KMS-11 (cell line): ENCODE results near the gene AGAP2.

ENCODE experiments used
- H2AFZ ChIP-seq: fragments of 200-600 bp; sonication (generic); 2 replicates; pipeline ENCODE4 v1.6.1; 2016; ENCODE audit warnings: antibody characterized with exemption, mixed run types, low read depth
- H3K27ac ChIP-seq: fragments of 200-600 bp; sonication (generic); 2 replicates; pipeline ENCODE4 v1.6.1; 2016; ENCODE audit warnings: mild to moderate bottlenecking, mixed run types
- H3K27me3 ChIP-seq: fragments of 200-600 bp; sonication (generic); 2 replicates; pipeline ENCODE4 v1.6.1; 2017; ENCODE audit warnings: mild to moderate bottlenecking, low read depth, mixed run types, moderate library complexity; ENCODE audit not compliant: insufficient read depth
- H3K36me3 ChIP-seq: fragments of 200-600 bp; sonication (generic); 2 replicates; pipeline ENCODE4 v1.6.1; 2017; ENCODE audit warnings: mild to moderate bottlenecking, mixed run types; ENCODE audit not compliant: insufficient read depth
- H3K4me1 ChIP-seq: fragments of 200-600 bp; sonication (generic); 2 replicates; pipeline ENCODE4 v1.6.1; 2016; ENCODE audit warnings: mild to moderate bottlenecking, low read depth, mixed run types; ENCODE audit not compliant: poor library complexity, severe bottlenecking
- H3K4me2 ChIP-seq: fragments of 200-600 bp; sonication (generic); 2 replicates; pipeline ENCODE4 v1.7.0; 2016; ENCODE audit warnings: mild to moderate bottlenecking, mixed run types
- H3K4me3 ChIP-seq: fragments of 200-600 bp; sonication (generic); IDR thresholded peaks from 2 replicates; pipeline ENCODE4 v1.6.1; 2017; ENCODE audit warnings: low read depth, low read length, mixed read lengths; ENCODE audit not compliant: insufficient read depth
- H3K79me2 ChIP-seq: fragments of 200-600 bp; sonication (generic); 2 replicates; pipeline ENCODE4 v1.6.1; 2016; ENCODE audit warnings: low read depth, mixed run types; ENCODE audit not compliant: insufficient read depth
- H3K9ac ChIP-seq: fragments of 200-600 bp; sonication (generic); 2 replicates; pipeline ENCODE4 v1.6.1; 2016; ENCODE audit warnings: mild to moderate bottlenecking, mixed run types
- H4K20me1 ChIP-seq: fragments of 200-600 bp; sonication (generic); 2 replicates; pipeline ENCODE4 v1.6.1; 2016; ENCODE audit warnings: mild to moderate bottlenecking, mixed run types; ENCODE audit not compliant: insufficient read depth
- CTCF ChIP-seq: fragments of 200-600 bp; sonication (generic); conservative IDR thresholded peaks from 2 replicates; pipeline ENCODE4 v1.6.1; 2017; ENCODE audit warnings: low read depth, mild to moderate bottlenecking, antibody characterized with exemption, low read length, moderate library complexity, mixed read lengths

AGAP2 gene

GRCh38 chr12:57732270-57732669 lies 6.3 kb downstream of the AGAP2 start:
- H4K20me1 ChIP-seq: no peaks in the 10 kb centered on the region
- no peak overlapping the region for H3K9ac ChIP-seq
- no peaks in the 10 kb centered on the region for H3K4me1 ChIP-seq
- H3K27me3 ChIP-seq: peaks cover 26% of the 10 kb centered on the region; the same call in 1 of the 2 replicates
- H3K79me2 ChIP-seq: no peaks in the 10 kb centered on the region
- no peak for TF ChIP-seq CTCF
- no peak overlapping the region for H3K4me2 ChIP-seq
- H3K4me3 ChIP-seq: no peak overlapping the region
- H2AFZ ChIP-seq: no peak overlapping the region
- no peak overlapping the region for H3K27ac ChIP-seq
- H3K36me3 ChIP-seq: no peaks in the 10 kb centered on the region

- H3K4me1 ChIP-seq: no peaks in the 10 kb centered on the region
- no peaks in the 10 kb centered on the region for H4K20me1 ChIP-seq
- no peak overlapping the region for H3K27ac ChIP-seq
- H3K79me2 ChIP-seq: no peaks in the 10 kb centered on the region
- no peaks in the 10 kb centered on the region for H3K36me3 ChIP-seq
- H3K4me3 ChIP-seq: no peak overlapping the region
- peaks cover 26% of the 10 kb centered on the region; the same call in 1 of the 2 replicates for H3K27me3 ChIP-seq
- no peak overlapping the region for H3K4me2 ChIP-seq
- TF ChIP-seq CTCF: no peak
- H2AFZ ChIP-seq: no peak overlapping the region
- no peak overlapping the region for H3K9ac ChIP-seq
These were observed 7.0 kb downstream of the AGAP2 start for GRCh38 chr12:57731411-57732080.

GRCh38 chr12:57730336-57731067 lies 8.0 kb downstream of the AGAP2 start:
- Histone ChIP-seq H3K36me3 (no peaks in the 10 kb centered on the region), H3K27me3 (peaks cover 21% of the 10 kb centered on the region; the same call in 1 of the 2 replicates), H3K4me1 (no peaks in the 10 kb centered on the region)

GRCh38 chr12:57729321-57729844 lies 9.2 kb downstream of the AGAP2 start:
- H3K27ac ChIP-seq: no peak overlapping the region
- H3K4me1 ChIP-seq: no peaks in the 10 kb centered on the region
- H3K79me2 ChIP-seq: no peaks in the 10 kb centered on the region
- H2AFZ ChIP-seq: no peak overlapping the region
- peaks cover 19% of the 10 kb centered on the region; the same call in 1 of the 2 replicates for H3K27me3 ChIP-seq
- no peaks in the 10 kb centered on the region for H3K36me3 ChIP-seq
- H3K4me2 ChIP-seq: no peak overlapping the region
- no peak for TF ChIP-seq CTCF
- no peak overlapping the region for H3K4me3 ChIP-seq
- no peak overlapping the region for H3K9ac ChIP-seq
- no peaks in the 10 kb centered on the region for H4K20me1 ChIP-seq

More at GRCh38 chr12:57730336-57731067, 8.0 kb downstream of the AGAP2 start:
- Histone ChIP-seq H3K4me3 (no peak overlapping the region), H4K20me1 (no peaks in the 10 kb centered on the region), H3K4me2 (no peak overlapping the region), H2AFZ (no peak overlapping the region), H3K9ac (no peak overlapping the region), H3K27ac (no peak overlapping the region), H3K79me2 (no peaks in the 10 kb centered on the region)
- no peak for TF ChIP-seq CTCF
